ENCODE results near the gene CCDC178. TPM values are rescaled to one million over a fixed set of nuclear protein-coding genes. Genes with fewer than 3 reads are reported as not detected.

The CCDC178 gene
- total RNA-seq, 1 donor from 2014 or later = not detected

- TF ChIP-seq CTCF (IDR thresholded peaks at IDR 0.05) = no peak
- peaks cover 3% of the 10 kb centered on the region for H3K27me3 Mint-ChIP-seq (ENCODE audit: unreplicated experiment)
- H3K36me3 Mint-ChIP-seq (ENCODE audit: unreplicated experiment) = no peaks in the 10 kb centered on the region
- peaks cover 5% of the 10 kb centered on the region for H3K9me3 Mint-ChIP-seq (ENCODE audit: unreplicated experiment)
- DNase-seq (ENCODE audit: extremely low spot score, unreplicated experiment) = no peak
- no peak overlapping the region for H3K4me3 Mint-ChIP-seq (ENCODE audit: unreplicated experiment)
- peaks cover 3% of the 10 kb centered on the region for H3K4me1 Mint-ChIP-seq (ENCODE audit: unreplicated experiment)
- H3K27ac Mint-ChIP-seq (ENCODE audit: unreplicated experiment) = no peak overlapping the region
Measured at GRCh38 chr18:33022370-33022769, 418.2 kb downstream of the CCDC178 start.

- peaks cover 6% of the 10 kb centered on the region for H3K9me3 Mint-ChIP-seq (ENCODE audit: unreplicated experiment)
- no peak for DNase-seq (ENCODE audit: extremely low spot score, unreplicated experiment)
- H3K4me1 Mint-ChIP-seq (ENCODE audit: unreplicated experiment) = peaks cover 3% of the 10 kb centered on the region
- peaks cover 3% of the 10 kb centered on the region for H3K27me3 Mint-ChIP-seq (ENCODE audit: unreplicated experiment)
- H3K27ac Mint-ChIP-seq (ENCODE audit: unreplicated experiment) = no peak overlapping the region
- no peaks in the 10 kb centered on the region for H3K36me3 Mint-ChIP-seq (ENCODE audit: unreplicated experiment)
- no peak overlapping the region for H3K4me3 Mint-ChIP-seq (ENCODE audit: unreplicated experiment)
- TF ChIP-seq CTCF (IDR thresholded peaks at IDR 0.05) = no peak
Measured at GRCh38 chr18:33020877-33021276, 419.6 kb downstream of the CCDC178 start.

DNA sequence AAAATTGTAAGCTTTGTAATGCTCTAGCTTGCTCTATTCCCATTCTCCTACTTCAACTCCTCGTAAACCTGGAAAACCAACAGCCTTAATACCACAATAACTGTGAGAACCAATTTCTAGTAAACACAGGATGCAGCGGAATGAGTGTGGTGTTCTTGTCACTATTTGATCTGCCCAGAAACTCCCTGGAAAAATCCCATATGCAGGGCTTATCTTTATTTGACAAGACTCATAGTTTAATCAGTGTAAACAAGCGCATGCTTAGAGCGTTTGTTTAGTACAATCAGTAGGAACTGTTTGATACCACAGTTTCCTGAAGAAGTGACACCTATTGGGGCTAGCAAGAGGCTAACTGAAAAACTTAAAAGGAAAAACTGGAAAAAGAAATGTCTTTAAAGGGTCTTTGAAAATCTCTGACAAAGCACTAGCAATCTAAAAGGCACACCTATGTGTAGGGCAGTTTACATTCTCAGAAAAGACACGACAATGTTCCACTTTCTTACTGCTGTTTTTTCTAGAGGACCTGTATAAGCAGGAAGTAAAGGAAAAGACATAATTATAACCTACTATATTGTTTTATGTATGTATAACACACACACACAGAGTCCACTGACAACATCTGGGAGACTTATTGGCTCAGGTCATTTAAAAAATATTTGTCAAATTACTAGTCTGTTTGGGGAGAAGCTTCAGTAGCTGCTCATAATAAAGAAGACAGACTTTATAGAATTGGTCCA is 426.3 kb downstream of the CCDC178 start:
- DNase-seq (ENCODE audit: extremely low spot score, unreplicated experiment) = no peak
- H3K9me3 Mint-ChIP-seq (ENCODE audit: unreplicated experiment) = peaks cover 6% of the 10 kb centered on the region
- H3K4me3 Mint-ChIP-seq (ENCODE audit: unreplicated experiment) = no peak overlapping the region
- H3K27ac Mint-ChIP-seq (ENCODE audit: unreplicated experiment) = no peak overlapping the region
- peaks cover 21% of the 10 kb centered on the region for H3K4me1 Mint-ChIP-seq (ENCODE audit: unreplicated experiment)
- no peak for TF ChIP-seq CTCF (IDR thresholded peaks at IDR 0.05)
- no peaks in the 10 kb centered on the region for H3K36me3 Mint-ChIP-seq (ENCODE audit: unreplicated experiment)
- H3K27me3 Mint-ChIP-seq (ENCODE audit: unreplicated experiment) = no peaks in the 10 kb centered on the region

GRCh38 chr18:33010149-33010548 is 430.4 kb downstream of the CCDC178 start:
- H3K27me3 Mint-ChIP-seq (ENCODE audit: unreplicated experiment) = no peaks in the 10 kb centered on the region
- peaks cover 2% of the 10 kb centered on the region for H3K9me3 Mint-ChIP-seq (ENCODE audit: unreplicated experiment)
- no peak overlapping the region for H3K27ac Mint-ChIP-seq (ENCODE audit: unreplicated experiment)
- no peak for TF ChIP-seq CTCF (IDR thresholded peaks at IDR 0.05)
- peaks cover 21% of the 10 kb centered on the region for H3K4me1 Mint-ChIP-seq (ENCODE audit: unreplicated experiment)
- H3K4me3 Mint-ChIP-seq (ENCODE audit: unreplicated experiment) = no peak overlapping the region
- no peaks in the 10 kb centered on the region for H3K36me3 Mint-ChIP-seq (ENCODE audit: unreplicated experiment)
- no peak for DNase-seq (ENCODE audit: extremely low spot score, unreplicated experiment)

GRCh38 chr18:32998921-32999320 is 441.6 kb downstream of the CCDC178 start:
- Mint-ChIP-seq H3K27ac (ENCODE audit: unreplicated experiment) (no peak overlapping the region), H3K4me3 (ENCODE audit: unreplicated experiment) (no peak overlapping the region), H3K36me3 (ENCODE audit: unreplicated experiment) (peaks cover 1% of the 10 kb centered on the region), H3K4me1 (ENCODE audit: unreplicated experiment) (no peaks in the 10 kb centered on the region), H3K9me3 (ENCODE audit: unreplicated experiment) (peaks cover 24% of the 10 kb centered on the region), H3K27me3 (ENCODE audit: unreplicated experiment) (no peaks in the 10 kb centered on the region)
- no peak for TF ChIP-seq CTCF (IDR thresholded peaks at IDR 0.05)
- no peak for DNase-seq (ENCODE audit: extremely low spot score, unreplicated experiment)
